WERI-Rb-1 (cell line): ENCODE data around the gene INPP4A.

Experiments used
- DNase-seq: peaks from one replicate; pipeline ENCODE4 v3.0.0-alpha.2; 2020
- H3K27ac ChIP-seq: fragments of 250-450 bp; sonication (Bioruptor Pico); 2 replicates; pipeline ENCODE4 v1.5.1; 2020; ENCODE audit warnings: mild to moderate bottlenecking, moderate library complexity
- H3K27me3 ChIP-seq: fragments of 250-450 bp; sonication (Bioruptor Pico); 2 replicates; pipeline ENCODE4 v1.5.1; 2021; ENCODE audit warnings: mild to moderate bottlenecking, low read depth, moderate library complexity; ENCODE audit not compliant: insufficient read depth, severe bottlenecking
- H3K36me3 ChIP-seq: fragments of 250-450 bp; sonication (Bioruptor Pico); 2 replicates; pipeline ENCODE4 v1.5.1; 2020; ENCODE audit warnings: mild to moderate bottlenecking, moderate library complexity
- H3K4me3 ChIP-seq: 2 replicates; pipeline ENCODE4 v1.5.1; 2011; ENCODE audit warnings: low read depth, mild to moderate bottlenecking, control low read depth, low read length
- H3K9me3 ChIP-seq: fragments of 250-450 bp; sonication (Bioruptor Pico); 2 replicates; pipeline ENCODE4 v1.5.1; 2021; ENCODE audit warnings: mild to moderate bottlenecking, moderate library complexity; ENCODE audit not compliant: severe bottlenecking
- TF ChIP-seq, protein P1 (sequence below): IDR thresholded peaks from 2 replicates; pipeline ENCODE4 v1.5.1; 2011; ENCODE audit warnings: low read depth, mild to moderate bottlenecking, control low read depth, inconsistent platforms, low read length

Gene INPP4A

GRCh38 chr2:98570356-98570755 is 125.7 kb downstream of the INPP4A start:
- Histone ChIP-seq H3K36me3 (peaks cover 18% of the 10 kb centered on the region), H3K27me3 (no peaks in the 10 kb centered on the region), H3K9me3 (no peaks in the 10 kb centered on the region), H3K27ac (no peak overlapping the region), H3K4me3 (no peak overlapping the region)
- TF ChIP-seq, protein P1, sequence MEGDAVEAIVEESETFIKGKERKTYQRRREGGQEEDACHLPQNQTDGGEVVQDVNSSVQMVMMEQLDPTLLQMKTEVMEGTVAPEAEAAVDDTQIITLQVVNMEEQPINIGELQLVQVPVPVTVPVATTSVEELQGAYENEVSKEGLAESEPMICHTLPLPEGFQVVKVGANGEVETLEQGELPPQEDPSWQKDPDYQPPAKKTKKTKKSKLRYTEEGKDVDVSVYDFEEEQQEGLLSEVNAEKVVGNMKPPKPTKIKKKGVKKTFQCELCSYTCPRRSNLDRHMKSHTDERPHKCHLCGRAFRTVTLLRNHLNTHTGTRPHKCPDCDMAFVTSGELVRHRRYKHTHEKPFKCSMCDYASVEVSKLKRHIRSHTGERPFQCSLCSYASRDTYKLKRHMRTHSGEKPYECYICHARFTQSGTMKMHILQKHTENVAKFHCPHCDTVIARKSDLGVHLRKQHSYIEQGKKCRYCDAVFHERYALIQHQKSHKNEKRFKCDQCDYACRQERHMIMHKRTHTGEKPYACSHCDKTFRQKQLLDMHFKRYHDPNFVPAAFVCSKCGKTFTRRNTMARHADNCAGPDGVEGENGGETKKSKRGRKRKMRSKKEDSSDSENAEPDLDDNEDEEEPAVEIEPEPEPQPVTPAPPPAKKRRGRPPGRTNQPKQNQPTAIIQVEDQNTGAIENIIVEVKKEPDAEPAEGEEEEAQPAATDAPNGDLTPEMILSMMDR, result no peak
- DNase-seq, result no peak

DNA sequence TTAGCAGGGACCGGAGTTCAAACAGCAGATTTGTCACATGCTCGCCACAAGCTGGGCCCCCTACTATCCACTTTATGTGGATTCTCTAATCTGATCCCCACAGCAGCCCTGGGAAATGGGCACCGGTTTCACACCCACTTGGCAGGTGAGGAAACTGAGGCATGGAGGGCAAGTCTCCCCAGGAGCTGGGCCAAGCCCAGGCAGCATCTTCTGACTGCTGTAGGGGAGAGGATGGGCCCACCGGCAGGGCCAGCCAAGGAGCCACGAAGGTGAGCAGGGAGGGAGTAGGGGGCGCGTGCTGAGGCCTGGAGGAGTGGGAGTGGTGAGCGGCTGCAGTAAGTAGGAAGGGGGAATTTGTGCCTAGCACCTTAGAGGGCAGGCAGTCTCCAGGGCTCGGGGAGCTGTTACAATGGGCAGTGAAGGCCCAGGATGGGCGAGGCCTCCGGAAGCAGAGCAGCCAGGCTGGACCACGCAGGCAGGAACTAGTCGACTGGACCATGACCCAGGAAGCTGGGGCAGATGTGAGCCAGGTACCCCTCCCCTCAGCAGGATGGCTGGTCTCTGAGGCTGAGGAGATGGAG is 126.6 kb downstream of the INPP4A start:
- no peak for DNase-seq
- Histone ChIP-seq H3K9me3 (no peaks in the 10 kb centered on the region), H3K27ac (no peak overlapping the region), H3K27me3 (no peaks in the 10 kb centered on the region), H3K4me3 (no peak overlapping the region), H3K36me3 (peaks cover 18% of the 10 kb centered on the region)
- TF ChIP-seq, protein P1, result no peak

DNA sequence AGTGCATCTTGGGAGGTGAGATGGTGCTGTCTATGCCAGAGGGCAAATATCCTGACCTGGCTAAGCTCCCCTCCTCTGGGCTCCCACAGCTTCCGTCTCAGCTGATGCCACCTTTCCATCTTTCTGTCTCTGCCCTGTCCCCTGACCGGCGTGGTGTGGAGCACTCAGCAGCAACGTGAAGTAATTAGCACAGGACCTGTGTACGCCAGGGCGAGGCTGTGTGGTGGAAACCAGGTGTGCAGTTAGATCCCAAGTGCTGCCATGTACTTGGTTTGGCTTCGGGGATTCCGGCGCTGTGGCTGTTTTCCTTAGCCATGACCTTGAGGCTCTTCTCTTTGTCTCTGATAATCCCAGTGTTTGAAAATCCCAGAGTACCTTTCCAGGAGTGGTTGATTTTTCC is 127.1 kb downstream of the INPP4A start:
- no peak for DNase-seq
- no peak overlapping the region for H3K27ac ChIP-seq
- H3K4me3 ChIP-seq, result no peak overlapping the region
- no peaks in the 10 kb centered on the region for H3K9me3 ChIP-seq
- peaks cover 18% of the 10 kb centered on the region for H3K36me3 ChIP-seq
- H3K27me3 ChIP-seq, result no peaks in the 10 kb centered on the region
- TF ChIP-seq, protein P1, result no peak

GRCh38 chr2:98572211-98572610 is 127.6 kb downstream of the INPP4A start:
- DNase-seq, result no peak
- H3K4me3 ChIP-seq, result no peak overlapping the region
- peaks cover 19% of the 10 kb centered on the region for H3K36me3 ChIP-seq
- H3K9me3 ChIP-seq, result no peaks in the 10 kb centered on the region
- TF ChIP-seq, protein P1, result no peak
- H3K27ac ChIP-seq, result no peak overlapping the region
- no peaks in the 10 kb centered on the region for H3K27me3 ChIP-seq

GRCh38 chr2:98572676-98573075 is 128.0 kb downstream of the INPP4A start:
- H3K27ac ChIP-seq, result no peak overlapping the region
- H3K27me3 ChIP-seq, result no peaks in the 10 kb centered on the region
- no peaks in the 10 kb centered on the region for H3K9me3 ChIP-seq
- no peak for DNase-seq
- no peak overlapping the region for H3K4me3 ChIP-seq
- H3K36me3 ChIP-seq, result peaks cover 24% of the 10 kb centered on the region
- TF ChIP-seq, protein P1, result no peak

DNA sequence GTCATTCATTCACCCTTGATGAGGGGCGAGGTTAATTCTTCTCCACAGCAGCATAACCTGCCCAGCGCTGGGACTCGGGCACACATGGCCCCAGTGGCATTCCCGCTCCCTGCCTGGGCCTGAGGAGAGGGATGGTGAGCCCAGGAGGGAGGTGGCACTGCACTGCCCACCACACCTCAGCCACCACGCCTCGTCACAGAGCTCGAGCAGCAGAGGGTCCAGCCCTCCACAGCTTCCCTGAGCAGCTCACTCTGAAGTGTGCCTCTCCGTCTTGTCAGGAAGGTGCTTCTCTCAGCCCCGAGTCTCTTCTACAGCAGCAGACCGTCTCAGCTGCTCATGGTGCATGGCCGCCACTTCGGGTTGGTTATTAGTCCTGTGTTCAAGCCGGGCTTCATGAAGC is 128.8 kb downstream of the INPP4A start:
- TF ChIP-seq, protein P1, result no peak
- H3K9me3 ChIP-seq, result no peaks in the 10 kb centered on the region
- peaks cover 23% of the 10 kb centered on the region for H3K36me3 ChIP-seq
- DNase-seq, result no peak
- no peak overlapping the region for H3K27ac ChIP-seq
- no peak overlapping the region for H3K4me3 ChIP-seq
- no peaks in the 10 kb centered on the region for H3K27me3 ChIP-seq
